ENCODE measurements around the gene PRCP. TPM values are rescaled to one million over a fixed set of nuclear protein-coding genes. Genes with fewer than 3 reads are reported as not detected.

PRCP gene
- total RNA-seq, 3 donors from 2014 or later, result 54.4 to 87.7 (median 61.8) TPM

DNA sequence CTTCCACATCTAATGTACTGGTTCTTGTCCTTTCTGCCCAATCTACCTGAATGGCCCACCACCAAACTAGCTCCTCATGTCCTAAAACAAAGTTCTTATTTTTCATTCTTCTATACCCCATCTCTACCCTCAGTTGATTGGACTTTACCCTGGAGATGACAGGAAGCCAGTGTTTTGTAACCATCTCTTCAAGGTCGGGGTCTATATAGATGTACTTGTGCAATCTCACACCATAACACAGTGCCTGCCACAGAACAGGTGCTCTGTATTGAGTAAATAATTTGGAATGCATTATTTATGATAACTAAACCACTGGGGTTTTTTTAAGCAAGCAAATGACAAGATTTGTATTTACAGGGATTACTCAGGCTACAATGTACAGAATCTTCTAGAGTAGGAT, 89.9 kb downstream of the PRCP start:
- no peaks in the 10 kb centered on the region for H3K4me1 ChIP-seq
- no peaks in the 10 kb centered on the region for H3K36me3 ChIP-seq
- H3K4me3 ChIP-seq, result no peak overlapping the region
- no peak for DNase-seq (ENCODE audit: low spot score in 2 of 2)
- H3K27me3 ChIP-seq, result peaks cover 0 to 4% of the 10 kb centered on the region in 2 donors
- intact Hi-C loops (cut with DNase I; ENCODE audit: low total_unique reads), result no loop called here
- H3K27ac ChIP-seq, result no peak overlapping the region
- TF ChIP-seq POLR2AphosphoS5 (IDR thresholded peaks at IDR 0.05) (no peak), POLR2A (IDR thresholded peaks at IDR 0.05) (no peak)
- TF ChIP-seq, protein P1, sequence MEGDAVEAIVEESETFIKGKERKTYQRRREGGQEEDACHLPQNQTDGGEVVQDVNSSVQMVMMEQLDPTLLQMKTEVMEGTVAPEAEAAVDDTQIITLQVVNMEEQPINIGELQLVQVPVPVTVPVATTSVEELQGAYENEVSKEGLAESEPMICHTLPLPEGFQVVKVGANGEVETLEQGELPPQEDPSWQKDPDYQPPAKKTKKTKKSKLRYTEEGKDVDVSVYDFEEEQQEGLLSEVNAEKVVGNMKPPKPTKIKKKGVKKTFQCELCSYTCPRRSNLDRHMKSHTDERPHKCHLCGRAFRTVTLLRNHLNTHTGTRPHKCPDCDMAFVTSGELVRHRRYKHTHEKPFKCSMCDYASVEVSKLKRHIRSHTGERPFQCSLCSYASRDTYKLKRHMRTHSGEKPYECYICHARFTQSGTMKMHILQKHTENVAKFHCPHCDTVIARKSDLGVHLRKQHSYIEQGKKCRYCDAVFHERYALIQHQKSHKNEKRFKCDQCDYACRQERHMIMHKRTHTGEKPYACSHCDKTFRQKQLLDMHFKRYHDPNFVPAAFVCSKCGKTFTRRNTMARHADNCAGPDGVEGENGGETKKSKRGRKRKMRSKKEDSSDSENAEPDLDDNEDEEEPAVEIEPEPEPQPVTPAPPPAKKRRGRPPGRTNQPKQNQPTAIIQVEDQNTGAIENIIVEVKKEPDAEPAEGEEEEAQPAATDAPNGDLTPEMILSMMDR (IDR thresholded peaks at IDR 0.05), result no peak
- H3K9me3 ChIP-seq, result no peaks in the 10 kb centered on the region

DNA sequence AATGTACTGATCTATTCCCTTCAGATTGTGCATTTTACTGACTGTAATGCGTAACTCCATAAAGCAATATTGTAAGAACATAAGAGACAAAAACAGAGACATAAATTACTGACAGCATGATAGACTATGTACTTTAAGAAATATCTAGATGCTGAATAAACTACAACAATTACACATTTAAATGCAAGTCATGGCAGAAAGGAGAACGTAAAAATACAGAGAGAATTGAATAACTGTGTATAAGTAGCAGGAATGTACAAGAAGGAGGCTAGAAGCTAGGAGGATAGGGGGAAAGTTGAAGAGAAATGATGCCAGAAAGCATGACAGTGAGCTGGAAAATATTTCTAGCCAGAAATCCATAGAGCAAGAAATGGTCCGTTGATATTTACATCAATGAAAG, 92.6 kb downstream of the PRCP start:
- Histone ChIP-seq H3K4me1 (no peaks in the 10 kb centered on the region), H3K36me3 (no peaks in the 10 kb centered on the region), H3K4me3 (no peak overlapping the region), H3K9me3 (no peaks in the 10 kb centered on the region), H3K27ac (no peak overlapping the region), H3K27me3 (peaks cover 0 to 4% of the 10 kb centered on the region in 2 donors)
- TF ChIP-seq POLR2AphosphoS5 (IDR thresholded peaks at IDR 0.05), result no peak
- no peak for DNase-seq (ENCODE audit: low spot score in 2 of 2)
- intact Hi-C loops (cut with DNase I; ENCODE audit: low total_unique reads), result no loop called here

DNA sequence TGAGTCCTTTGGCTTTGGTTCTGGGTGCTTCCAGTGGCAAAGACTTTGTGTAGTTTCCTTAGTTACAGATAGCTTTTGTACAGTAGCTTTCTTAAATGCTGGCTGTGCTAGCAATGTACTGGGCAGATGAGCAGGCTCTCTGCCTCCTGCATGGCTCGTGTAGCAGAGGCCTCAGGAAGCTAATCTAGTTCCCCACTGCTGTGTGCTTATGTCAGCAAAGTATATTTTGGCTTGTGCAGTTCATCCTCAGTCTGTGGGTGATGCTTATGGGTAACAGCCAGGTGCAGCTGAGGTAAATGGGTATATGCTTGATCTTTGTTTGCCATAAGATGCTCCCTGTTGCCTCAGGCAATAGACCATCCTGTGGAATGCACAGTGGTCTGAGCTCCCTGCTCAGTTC, 97.5 kb downstream of the PRCP start:
- Histone ChIP-seq H3K27ac (no peak overlapping the region), H3K4me1 (no peaks in the 10 kb centered on the region), H3K27me3 (peaks cover 0 to 4% of the 10 kb centered on the region in 2 donors), H3K4me3 (no peak overlapping the region), H3K36me3 (no peaks in the 10 kb centered on the region), H3K9me3 (no peaks in the 10 kb centered on the region)
- intact Hi-C loops (cut with DNase I; ENCODE audit: low total_unique reads), result no loop called here
- no peak for TF ChIP-seq POLR2A (IDR thresholded peaks at IDR 0.05)
- TF ChIP-seq POLR2AphosphoS5 (IDR thresholded peaks at IDR 0.05), result no peak
- TF ChIP-seq, protein P1 (IDR thresholded peaks at IDR 0.05), result no peak
- no peak for DNase-seq (ENCODE audit: low spot score in 2 of 2)

DNA sequence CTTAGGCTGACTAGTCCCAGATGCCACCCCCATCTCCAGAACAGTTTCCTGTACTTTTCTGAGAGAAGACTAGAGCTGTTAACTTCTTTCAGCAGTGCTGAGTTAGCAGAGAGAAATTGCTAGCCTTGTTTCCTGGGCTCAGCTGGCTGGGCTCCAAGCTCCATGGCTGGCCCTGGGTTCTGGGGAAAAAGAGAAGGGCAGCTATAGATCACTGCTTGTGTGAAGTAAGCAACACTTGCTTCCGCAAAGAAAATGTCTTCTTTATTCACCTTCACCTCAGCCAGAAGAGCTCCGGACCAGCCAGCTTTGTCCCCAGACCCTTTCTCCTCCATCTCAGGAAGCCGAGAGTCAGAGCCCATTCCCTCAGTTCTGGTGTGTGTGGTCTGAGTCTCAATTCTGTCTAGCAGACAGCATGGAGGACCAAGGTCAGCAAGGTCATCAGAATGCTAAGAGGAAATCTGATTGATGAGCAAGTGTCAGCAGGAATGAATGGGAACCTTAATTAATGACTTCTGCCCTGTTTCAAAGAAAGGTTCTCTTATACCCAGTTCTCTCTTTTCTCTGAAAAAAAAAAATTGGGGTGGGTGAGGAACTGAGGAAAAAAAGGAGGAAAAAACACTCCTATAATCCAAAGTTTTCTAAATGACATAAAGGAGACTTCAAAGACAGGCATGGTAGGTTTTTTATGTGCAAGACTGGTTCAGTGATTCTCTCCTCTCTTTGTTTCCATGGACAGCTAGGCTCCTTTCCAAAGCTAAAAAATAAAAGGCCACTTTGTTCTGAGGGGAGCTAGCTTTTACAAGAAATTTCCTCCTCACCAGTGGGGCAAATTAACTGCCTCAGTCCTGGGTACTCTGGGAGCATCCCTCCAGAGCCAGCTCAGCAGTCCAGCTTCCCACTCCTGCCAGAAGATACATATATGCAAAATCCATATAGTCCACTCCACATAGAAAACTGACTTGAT, 103.0 kb downstream of the PRCP start:
- TF ChIP-seq, protein P1 (IDR thresholded peaks at IDR 0.05), result no peak
- Histone ChIP-seq H3K9me3 (no peaks in the 10 kb centered on the region), H3K4me3 (no peak overlapping the region), H3K4me1 (no peaks in the 10 kb centered on the region), H3K36me3 (no peaks in the 10 kb centered on the region), H3K27me3 (no peaks in the 10 kb centered on the region), H3K27ac (peak overlapping the region; percentile 23 to 52)
- intact Hi-C loops (cut with DNase I; ENCODE audit: low total_unique reads), result no loop called here
- DNase-seq (ENCODE audit: low spot score in 2 of 2), result no peak

DNA sequence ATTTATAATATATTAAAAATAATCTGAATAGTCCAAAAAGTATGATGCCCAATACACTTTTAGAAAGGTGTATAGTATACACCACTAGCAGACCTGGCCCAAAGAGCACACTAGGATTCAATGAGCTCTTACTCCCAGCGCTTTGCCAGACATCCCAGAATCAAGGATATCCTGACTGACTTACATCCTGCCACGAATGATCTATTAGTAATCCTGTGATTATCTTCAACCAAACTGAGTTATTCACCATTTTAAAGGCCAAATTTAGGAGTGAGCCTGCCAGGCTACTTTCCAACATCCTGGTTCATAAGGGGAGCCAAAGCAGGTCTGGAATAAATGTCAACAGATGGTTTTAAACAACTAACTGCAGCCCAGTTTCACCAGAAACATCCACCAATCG, 105.7 kb downstream of the PRCP start:
- TF ChIP-seq POLR2A (IDR thresholded peaks at IDR 0.05) (no peak), POLR2AphosphoS5 (IDR thresholded peaks at IDR 0.05) (no peak)
- TF ChIP-seq, protein P1 (IDR thresholded peaks at IDR 0.05), result no peak
- no peaks in the 10 kb centered on the region for H3K9me3 ChIP-seq
- intact Hi-C loops (cut with DNase I; ENCODE audit: low total_unique reads), result no loop called here
- H3K27ac ChIP-seq, result no peak overlapping the region
- no peak overlapping the region for H3K4me3 ChIP-seq
- H3K27me3 ChIP-seq, result no peaks in the 10 kb centered on the region
- no peaks in the 10 kb centered on the region for H3K4me1 ChIP-seq
- no peaks in the 10 kb centered on the region for H3K36me3 ChIP-seq
- DNase-seq (ENCODE audit: low spot score in 2 of 2), result no peak

Data from breast epithelium (tissue), 4 donors.